Measurements from ENCODE around the gene CNGB1.

GRCh38 chr16:57999366-57999970 lies 28.5 kb upstream of the CNGB1 start:
- TF ChIP-seq CTCF (conservative IDR thresholded peaks at IDR 0.05; ENCODE audit: low read depth, low read length) (peak; percentile 26; the same call in 1 of the 2 replicates), EZH2 (IDR thresholded peaks at IDR 0.05; ENCODE audit: borderline replicate concordance, low read depth, low read length, poor library complexity, severe bottlenecking) (no peak)

Measured in A673 (cell line).